ENCODE results near the gene CD33. TPM values are rescaled to one million over a fixed set of nuclear protein-coding genes. Genes with fewer than 3 reads are reported as not detected.

CD33 gene
- total and polyA plus RNA-seq, 2 of the 8 experiments (the other 6 are each of a cell fraction or from before 2014, with no cell fraction given), result 0.06 TPM; not detected in 1

DNA sequence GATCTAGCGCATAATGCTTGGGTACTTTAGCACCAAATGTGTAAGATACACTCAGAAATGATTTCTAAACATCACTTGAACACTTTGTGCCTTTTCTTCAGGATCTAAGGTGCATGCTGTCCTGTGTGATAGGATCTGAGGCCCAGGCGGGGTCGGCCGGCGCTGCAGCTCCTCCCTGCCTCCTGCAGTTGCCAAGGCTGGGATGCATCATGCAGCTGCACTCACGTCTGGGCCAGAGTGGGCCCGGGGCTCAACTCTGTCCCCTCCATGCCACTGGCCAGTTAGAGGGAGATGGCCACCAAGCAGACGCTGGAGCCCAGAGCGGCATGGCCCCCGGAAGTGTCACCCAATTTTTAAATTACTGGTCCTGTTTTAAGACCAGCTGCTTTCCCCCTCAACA is 29.3 kb upstream of the CD33 start:
- Histone ChIP-seq H3K4me2 (ENCODE audit: insufficient read depth in 1 of 2, low read depth in 2 of 2, low read length in 2 of 2) (no peak overlapping the region), H3K36me3 (ENCODE audit: control insufficient read depth in 2 of 4, insufficient read depth in 4 of 4, low read length in 3 of 4) (0 out of 8 replicates have a peak, but pooled peaks cover 0 to 2% (median 0%) of the 10 kb centered on the region in 4 experiments), H3K14ac (ENCODE audit: insufficient read length) (no peak overlapping the region), H3K27me3 (replicated peaks in 1 of 4; ENCODE audit: control insufficient read depth in 3 of 4, extremely low read depth in 1 of 4, insufficient read depth in 3 of 4, low read length in 3 of 4) (no peaks in the 10 kb centered on the region), H2AK5ac (ENCODE audit: low read depth, low read length) (no peak overlapping the region), H2BK15ac (ENCODE audit: low read length) (no peak overlapping the region), H3K56ac (replicated peaks; ENCODE audit: insufficient read length, low read depth, low read length) (no peak overlapping the region), H3K4me1 (replicated peaks in 1 of 4; ENCODE audit: control insufficient read depth in 3 of 4, insufficient read depth in 4 of 4, low read length in 3 of 4) (no peaks in the 10 kb centered on the region), H4K8ac (ENCODE audit: extremely low read depth, insufficient read depth, low read length) (0 out of 2 replicates have a peak overlapping the region, but pooled peaks have one; percentile 57), H3K23ac (ENCODE audit: insufficient read length) (no peak overlapping the region), H2BK20ac (ENCODE audit: low read length) (no peak overlapping the region), H2BK5ac (ENCODE audit: low read depth, low read length) (no peak overlapping the region), H3K18ac (ENCODE audit: extremely low read depth, low read length) (no peak overlapping the region), H2BK12ac (ENCODE audit: low read depth, low read length) (no peak overlapping the region), H3K4me3 (ENCODE audit: extremely low read depth in 1 of 4, insufficient read depth in 2 of 4, low read depth in 3 of 4, low read length in 4 of 4) (no peak overlapping the region), H3K9me3 (ENCODE audit: insufficient read depth in 2 of 2, low read depth in 1 of 2, low read length in 1 of 2) (peaks cover 0 to 3% of the 10 kb centered on the region in 2 experiments; a peak in 2 of 4 replicates), H2AFZ (ENCODE audit: low read length) (no peak overlapping the region), H4K20me1 (replicated peaks in 1 of 2; ENCODE audit: control insufficient read depth in 1 of 2, insufficient read depth in 2 of 2, low read length in 2 of 2) (no peaks in the 10 kb centered on the region), H2BK120ac (replicated peaks; ENCODE audit: low read depth, low read length) (no peak overlapping the region), H3K79me2 (ENCODE audit: control insufficient read depth in 1 of 2, insufficient read depth in 2 of 2, low read length in 2 of 2) (no peaks in the 10 kb centered on the region), H4K5ac (ENCODE audit: insufficient read length, low read depth, low read length) (no peak overlapping the region), H3K4ac (replicated peaks; ENCODE audit: insufficient read length, low read depth, low read length) (no peak overlapping the region), H3K79me1 (ENCODE audit: low read depth, low read length) (no peaks in the 10 kb centered on the region), H3K27ac (ENCODE audit: low read depth, low read length) (no peak overlapping the region), H3K23me2 (ENCODE audit: low read depth, low read length) (no peaks in the 10 kb centered on the region), H4K91ac (replicated peaks; ENCODE audit: insufficient read length, low read length) (no peak overlapping the region), H3K9ac (replicated peaks in 1 of 4; ENCODE audit: extremely low read depth in 1 of 4, low read depth in 3 of 4, low read length in 3 of 4) (no peak overlapping the region)
- ChIA-PET CTCF (ENCODE audit: partially characterized antibody) (no interaction called here), POLR2A (ENCODE audit: partially characterized antibody) (no interaction called here)
- WGBS, 2 experiments (ENCODE audit: extremely low coverage in 1 of 2, insufficient coverage in 1 of 2, insufficient read length in 1 of 2, insufficient replicate concordance in 2 of 2, low coverage in 1 of 2, low lambda C conversion rate in 2 of 2, missing lambda C conversion rate in 1 of 2), result 82% methylated on average over 10 of the region's 10 CpGs; no CpG with 5 or more reads in 1 of the 2 experiments
- TF ChIP-seq HDAC2 (IDR thresholded peaks at IDR 0.05; ENCODE audit: borderline replicate concordance in 1 of 2, low read depth in 2 of 2, low read length in 2 of 2), result no peak
- no peak for TF ChIP-seq BCL11A (IDR thresholded peaks at IDR 0.05; ENCODE audit: low read depth in 2 of 2, low read length in 2 of 2)
- TF ChIP-seq, protein P1, sequence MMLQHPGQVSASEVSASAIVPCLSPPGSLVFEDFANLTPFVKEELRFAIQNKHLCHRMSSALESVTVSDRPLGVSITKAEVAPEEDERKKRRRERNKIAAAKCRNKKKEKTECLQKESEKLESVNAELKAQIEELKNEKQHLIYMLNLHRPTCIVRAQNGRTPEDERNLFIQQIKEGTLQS (IDR thresholded peaks at IDR 0.05; ENCODE audit: insufficient read depth, low read depth, low read length), result no peak
- TF ChIP-seq SUZ12 (IDR thresholded peaks at IDR 0.05; ENCODE audit: low read length), result no peak
- DNase-seq (ENCODE audit: low read depth in 1 of 2, low spot score in 2 of 2) (no peak), FAIRE-seq (no peak)
